GM12878 (cell line): ENCODE measurements around the gene SYNGR3. TPM values are rescaled to one million over a fixed set of nuclear protein-coding genes. Genes with fewer than 3 reads are reported as not detected.
"Not testable (repeated sequence)": the region's sequence is repeated elsewhere in the genome, so short reads cannot be mapped to it uniquely, and the experiment has no call there.

Experiments used
- ATAC-seq: fragments of 200-7000 bp; cut with Tn5 transposase; 3 replicates; pipeline ENCODE4 v1.9.1; 2020; ENCODE audit warnings: mild to moderate bottlenecking, moderate library complexity
- BruUV-seq: library from RNA; stranded (reverse); fragments of 400-500 nt; replicated peaks from 2 replicates; lab custom pipeline; 2021; lab: Mats Ljungman, UMichigan
- CTCF ChIA-PET: fragments of 300-600 bp; sonication (Branson Sonifier 250); formaldehyde crosslinking; extraction: SDS; loops from one replicate; lab custom pipeline; 2021; ENCODE audit warnings: inconsistent platforms; lab: Yijun Ruan, JAX
- POLR2A ChIA-PET: fragments of 350-600 bp; formaldehyde crosslinking; extraction: SDS; loops from one replicate; lab custom pipeline; 2021; ENCODE audit warnings: inconsistent platforms; lab: Charles Lee
- RAD21 ChIA-PET: fragments of 300-600 bp; sonication (Branson Sonifier 250); formaldehyde crosslinking; loops from one replicate; lab custom pipeline; 2023; ENCODE audit warnings: antibody characterized with exemption; ENCODE audit not compliant: unreplicated experiment; lab: Charles Lee
- SMC1A ChIA-PET: fragments of 300-600 bp; sonication (Branson Sonifier 250); formaldehyde crosslinking; loops from one replicate; lab custom pipeline; 2023; ENCODE audit not compliant: unreplicated experiment, uncharacterized antibody; lab: Charles Lee
- DNase-seq: peaks from one replicate; pipeline ENCODE4 v3.0.0-alpha.2; 2011; ENCODE audit warnings: low read depth, low spot score
- FAIRE-seq: peaks from 3 replicates; lab custom pipeline; 2011; peaks lifted over from hg19 to GRCh38; lab: Jason Lieb, UNC
- H2AFZ ChIP-seq: 2 replicates; pipeline ENCODE4 v1.6.0; 2011; ENCODE audit warnings: low read depth, low read length, control low read depth; ENCODE audit not compliant: control insufficient read depth
- H3K27ac ChIP-seq: 2 replicates; pipeline ENCODE4 v1.5.1; 2011; ENCODE audit warnings: control low read depth; ENCODE audit not compliant: control insufficient read depth, insufficient read depth
- H3K27me3 ChIP-seq, 2 experiments: replicated peaks in 1 of 2; 2 replicates each; pipeline versions ENCODE4 v1.6.0 to v1.6.1; 2011; ENCODE audit warnings: low read length in 1 of 2; ENCODE audit not compliant: control insufficient read depth in 2 of 2, insufficient read depth in 2 of 2
- H3K36me3 ChIP-seq, 2 experiments: 2 replicates each; pipeline ENCODE4 v1.5.1; 2011; ENCODE audit warnings: low read length in 1 of 2; ENCODE audit not compliant: control insufficient read depth in 2 of 2, insufficient read depth in 2 of 2
- H3K4me1 ChIP-seq: 2 replicates; pipeline ENCODE4 v1.6.1; 2011; ENCODE audit warnings: mild to moderate bottlenecking, low read length, moderate library complexity, mixed read lengths; ENCODE audit not compliant: control insufficient read depth, insufficient read depth
- H3K4me2 ChIP-seq: 2 replicates; pipeline ENCODE4 v1.6.0; 2011; ENCODE audit warnings: control low read depth; ENCODE audit not compliant: control insufficient read depth, insufficient read depth
- H3K4me3 ChIP-seq: fragments of 200-600 bp; sonication (generic); 2 replicates; pipeline ENCODE4 v1.5.1; 2016
- H3K79me2 ChIP-seq: 2 replicates; pipeline ENCODE4 v1.6.0; 2011; ENCODE audit warnings: low read length; ENCODE audit not compliant: control insufficient read depth, insufficient read depth
- H3K9ac ChIP-seq: 2 replicates; pipeline ENCODE4 v1.8.0; 2011; ENCODE audit warnings: low read length, control low read depth, mixed read lengths; ENCODE audit not compliant: control insufficient read depth, insufficient read depth
- H3K9me3 ChIP-seq: replicated peaks from 3 replicates; pipeline ENCODE4 v1.5.1; 2011; ENCODE audit warnings: mild to moderate bottlenecking, low read length; ENCODE audit not compliant: control insufficient read depth, insufficient read depth
- H4K20me1 ChIP-seq: 2 replicates; pipeline ENCODE4 v1.6.0; 2011; ENCODE audit not compliant: control insufficient read depth, insufficient read depth
- POLR2A ChIP-seq: IDR thresholded peaks from 2 replicates; pipeline ENCODE4 v1.6.1; 2011; ENCODE audit warnings: low read depth, mild to moderate bottlenecking, low read length
- POLR2AphosphoS2 ChIP-seq: IDR thresholded peaks from 2 replicates; pipeline ENCODE4 v1.6.1; 2011; ENCODE audit warnings: low read depth, mild to moderate bottlenecking, low read length, improper control_type of control experiment, moderate library complexity
- POLR2AphosphoS5 ChIP-seq: IDR thresholded peaks from 2 replicates; pipeline ENCODE4 v1.6.1; 2011; ENCODE audit warnings: mild to moderate bottlenecking, low read length, inconsistent platforms
- WGBS: methylation state at CpG from one replicate; pipeline ENCODE4 v1.1.6; 2016; ENCODE audit warnings: low lambda C conversion rate; ENCODE audit not compliant: insufficient replicate concordance, insufficient coverage; ENCODE audit errors: missing lambda C conversion rate; 5-methylcytosine and 5-hydroxymethylcytosine counted together
- in situ Hi-C: fragments of 300-500 bp; cut with MboI; formaldehyde crosslinking; loops from 9 replicates; pipeline ENCODE4 v1.14.3; 2018; ENCODE audit warnings: mixed read lengths
- intact Hi-C: fragments of 100-400 bp; cut with micrococcal nuclease; formaldehyde crosslinking; loops from one replicate; pipeline ENCODE4 v1.14.2; 2022; ENCODE audit not compliant: unreplicated experiment
- polyA plus RNA-seq, 11 experiments: library from polyadenylated mRNA; depleted of rRNA in 4 of 11; unstranded in 6 of 11; stranded (reverse) in 5 of 11; fragments of >200 nt; fragmentation: Nextera tagmentation in 4 of 11; fragmentation: Illumina TruSeq in 1 of 11; extraction: Ambion mirVana in 4 of 11; extraction: Trizol in 1 of 11; gene quantifications; 1 replicate in 1 of 11; 2 replicates in 10 of 11; pipeline versions ENCODE4 v1.2.1 to v1.2.3, GENCODE V29; 2011 to 2016; ENCODE audit warnings: inconsistent platforms in 2 of 11, missing spikeins in 2 of 11, low read depth in 1 of 11
- total RNA-seq, 4 experiments: library from RNA; depleted of rRNA in 3 of 4; stranded (reverse); fragments of >200 nt in 3 of 4; fragmentation: Illumina TruSeq in 1 of 4; extraction: Trizol in 1 of 4; gene quantifications; 2 replicates each; pipeline versions ENCODE4 v1.2.1 to v1.2.3, GENCODE V29; 2013 to 2021

Gene SYNGR3
- total and polyA plus RNA-seq, 10 of the 15 experiments (the other 5 are each of a cell fraction or from before 2014, with no cell fraction given): 1.2 to 18.1 (median 6.6) TPM

GRCh38 chr16:1962161-1963153, 27.3 kb upstream of the SYNGR3 start:
- RAD21 ChIA-PET, CTCF ChIA-PET, in situ Hi-C loops, H3K9me3 ChIP-seq, H4K20me1 ChIP-seq, H3K27me3 ChIP-seq, DNase-seq, SMC1A ChIA-PET, intact Hi-C loops, ATAC-seq, H2AFZ ChIP-seq, FAIRE-seq: not testable (repeated sequence)
- H3K79me2 ChIP-seq: peaks cover 67% of the 10 kb centered on the region
- WGBS: 10% methylated on average over 34 of the region's 37 CpGs
- H3K4me2 ChIP-seq: peak overlapping the region; percentile 83
- peak overlapping the region; percentile 99 for H3K9ac ChIP-seq
- TF ChIP-seq POLR2A: peak; percentile 74; the same call in 1 of the 2 replicates
- TF ChIP-seq POLR2AphosphoS2: peak; percentile 5; the same call in 1 of the 2 replicates
- 0 out of 2 replicates have a peak, but pooled peaks have one; percentile 13 for TF ChIP-seq POLR2AphosphoS5
- TSS peak; percentile 92 for BruUV-seq
- H3K4me1 ChIP-seq: peaks cover 19% of the 10 kb centered on the region
- POLR2A ChIA-PET: interaction anchor here (0.9 to 2.2 kb wide), 3 partner anchors 9 to 193 kb away, joined by 3 to 13 read pairs (median 7); partner anchors contain the start of genes SYNGR3, TBL3 and TRAF7
- H3K36me3 ChIP-seq: peaks cover 11 to 13% of the 10 kb centered on the region in 2 experiments; a peak in 3 of 4 replicates
- peak overlapping the region; percentile 4 for H3K27ac ChIP-seq
- H3K4me3 ChIP-seq: peak overlapping the region; percentile 98
